Activated naive CD4-positive, alpha-beta T cell treated with anti-CD3 and anti-CD28 coated beads, Interleukin-2, amount 50 U/mL, for 16 hours (primary cell): ENCODE measurements around the gene PSENEN.

ENCODE experiments used
- DNase-seq: peaks from one replicate; pipeline ENCODE4 v3.0.0-alpha.2; 2020

Gene PSENEN

DNA sequence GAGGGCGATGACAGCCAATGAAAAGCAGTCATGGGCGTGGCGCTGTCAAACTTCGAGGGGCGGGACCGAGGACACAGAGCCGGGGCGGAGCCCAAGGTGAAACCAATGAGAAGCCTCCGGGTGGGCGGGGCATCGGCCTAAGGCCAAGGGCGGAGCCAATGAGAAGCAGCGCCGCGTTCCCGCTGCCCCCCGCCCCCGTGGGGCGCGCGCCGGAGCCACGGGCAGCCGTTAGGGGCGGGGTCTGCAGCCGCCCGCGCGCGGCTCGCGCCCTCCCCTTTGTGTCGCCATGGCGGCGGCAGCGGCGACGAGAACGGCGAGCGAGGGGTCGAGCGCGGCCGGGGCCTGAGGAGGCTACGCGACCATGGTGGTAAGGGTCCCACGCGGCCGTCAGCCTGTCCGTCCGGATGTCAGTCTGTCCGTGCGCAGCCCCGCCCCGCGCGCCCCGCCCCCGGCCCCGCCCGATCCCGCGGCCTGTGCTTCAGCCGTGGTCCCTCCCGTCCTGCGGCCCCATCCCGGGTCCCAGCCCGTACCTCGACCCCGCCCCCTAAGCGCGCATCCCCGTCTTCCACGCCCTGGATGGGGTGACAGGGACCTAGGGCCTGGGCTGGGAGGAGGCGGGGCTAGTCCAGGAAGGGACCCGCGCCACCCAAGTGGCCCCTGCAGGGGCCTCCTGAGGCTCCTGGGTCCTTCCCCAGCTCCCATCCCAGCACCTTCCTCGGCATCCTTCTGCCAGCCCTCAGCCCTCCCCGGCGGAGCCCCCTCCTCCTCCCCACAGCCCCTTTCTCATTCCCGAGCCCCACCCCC lies 30.0 kb downstream of the PSENEN start, which contains the start of gene ARHGAP33:
TSS of gene ARHGAP33 (plus strand) at position 267 of the 804 bp plus-strand sequence. CDS start at position 362, 95 bp downstream.
- DNase-seq = peak; percentile 99

- DNase-seq = no peak
These were observed 30.8 kb downstream of the PSENEN start for GRCh38 chr19:35776102-35776788.

- no peak for DNase-seq
These were observed 31.8 kb downstream of the PSENEN start for GRCh38 chr19:35777086-35777841.

GRCh38 chr19:35777961-35778360 lies 32.5 kb downstream of the PSENEN start:
- no peak for DNase-seq

DNA sequence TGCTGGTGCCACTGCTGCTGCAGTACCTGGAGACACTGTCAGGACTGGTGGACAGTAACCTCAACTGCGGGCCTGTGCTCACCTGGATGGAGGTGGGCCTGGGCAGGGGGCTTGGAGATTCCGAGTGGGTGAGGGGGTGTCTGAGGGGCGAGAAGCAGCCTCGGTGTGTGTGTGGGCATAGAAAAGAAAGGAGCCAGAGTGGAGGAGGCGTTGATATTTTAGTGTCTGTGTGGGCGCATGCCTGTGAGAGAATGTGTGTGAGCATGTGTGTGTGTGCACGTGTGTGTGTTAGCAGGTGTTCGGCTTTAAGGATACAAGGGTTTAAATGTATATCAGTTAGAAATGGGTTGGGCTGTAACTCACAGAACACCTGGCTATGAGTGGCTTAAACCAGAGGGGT lies 33.6 kb downstream of the PSENEN start:
- no peak for DNase-seq

- DNase-seq = no peak
These were observed 34.6 kb downstream of the PSENEN start for GRCh38 chr19:35780058-35780457.

- DNase-seq = no peak
These were observed 35.3 kb downstream of the PSENEN start for GRCh38 chr19:35780717-35781116.

- DNase-seq = no peak
These were observed 36.2 kb downstream of the PSENEN start for GRCh38 chr19:35781650-35782049.

DNA sequence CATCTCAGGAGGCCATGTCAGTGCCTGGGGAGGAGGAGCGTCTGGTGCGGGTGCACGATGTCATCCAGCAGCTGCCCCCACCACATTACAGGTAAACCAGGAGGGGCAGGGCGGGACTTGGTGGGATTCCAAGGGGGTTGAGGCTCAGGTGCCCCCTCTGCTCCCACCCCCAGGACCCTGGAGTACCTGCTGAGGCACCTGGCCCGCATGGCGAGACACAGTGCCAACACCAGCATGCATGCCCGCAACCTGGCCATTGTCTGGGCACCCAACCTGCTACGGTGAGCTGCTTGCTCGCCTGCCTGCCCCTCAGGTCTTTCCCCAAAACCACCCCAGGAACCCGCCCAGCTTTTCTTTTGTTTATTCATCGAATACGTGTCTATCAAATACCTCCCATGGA lies 37.1 kb downstream of the PSENEN start:
- no peak for DNase-seq

DNA sequence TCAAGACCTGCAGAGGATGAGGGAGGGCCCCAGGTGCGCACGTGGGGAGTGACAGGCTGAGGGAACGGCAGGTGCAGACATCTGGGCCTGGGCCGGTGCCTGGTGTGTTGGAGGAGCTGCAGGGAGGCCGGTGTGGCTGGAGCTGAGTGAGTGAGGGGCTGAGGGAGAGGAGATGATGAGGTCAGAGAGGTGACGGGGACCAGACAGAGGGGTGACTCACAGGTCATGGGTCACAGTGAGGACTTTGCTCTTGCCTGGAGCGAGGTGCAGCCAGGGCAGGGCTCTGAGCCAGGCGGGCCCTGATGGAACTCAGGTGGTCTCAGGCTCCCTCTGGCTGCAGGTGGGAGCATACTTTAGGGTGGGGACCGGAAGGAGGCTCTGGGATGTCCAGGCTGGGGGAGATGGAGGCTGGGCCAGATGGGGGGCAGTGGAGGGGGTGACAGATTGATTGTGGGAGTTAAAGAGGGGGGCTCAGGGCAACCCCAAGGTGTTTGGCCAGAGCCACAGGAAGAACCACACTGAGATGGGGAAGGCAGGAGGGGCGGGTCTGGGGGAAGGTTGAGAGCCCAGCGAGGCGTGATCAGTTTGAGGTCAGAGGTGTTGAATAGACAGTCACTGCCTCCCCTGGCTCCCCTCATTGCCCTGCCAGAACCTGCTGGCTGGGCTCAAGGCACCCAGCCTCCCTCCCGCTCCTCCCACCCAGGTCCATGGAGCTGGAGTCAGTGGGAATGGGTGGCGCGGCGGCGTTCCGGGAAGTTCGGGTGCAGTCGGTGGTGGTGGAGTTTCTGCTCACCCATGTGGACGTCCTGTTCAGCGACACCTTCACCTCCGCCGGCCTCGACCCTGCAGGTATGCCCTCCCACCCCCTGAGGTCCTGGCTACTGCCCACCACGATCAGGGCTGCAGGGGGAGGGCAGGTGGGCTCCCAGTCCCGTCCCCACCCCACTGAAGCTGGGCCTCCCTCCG lies 38.3 kb downstream of the PSENEN start:
- no peak for DNase-seq

DNA sequence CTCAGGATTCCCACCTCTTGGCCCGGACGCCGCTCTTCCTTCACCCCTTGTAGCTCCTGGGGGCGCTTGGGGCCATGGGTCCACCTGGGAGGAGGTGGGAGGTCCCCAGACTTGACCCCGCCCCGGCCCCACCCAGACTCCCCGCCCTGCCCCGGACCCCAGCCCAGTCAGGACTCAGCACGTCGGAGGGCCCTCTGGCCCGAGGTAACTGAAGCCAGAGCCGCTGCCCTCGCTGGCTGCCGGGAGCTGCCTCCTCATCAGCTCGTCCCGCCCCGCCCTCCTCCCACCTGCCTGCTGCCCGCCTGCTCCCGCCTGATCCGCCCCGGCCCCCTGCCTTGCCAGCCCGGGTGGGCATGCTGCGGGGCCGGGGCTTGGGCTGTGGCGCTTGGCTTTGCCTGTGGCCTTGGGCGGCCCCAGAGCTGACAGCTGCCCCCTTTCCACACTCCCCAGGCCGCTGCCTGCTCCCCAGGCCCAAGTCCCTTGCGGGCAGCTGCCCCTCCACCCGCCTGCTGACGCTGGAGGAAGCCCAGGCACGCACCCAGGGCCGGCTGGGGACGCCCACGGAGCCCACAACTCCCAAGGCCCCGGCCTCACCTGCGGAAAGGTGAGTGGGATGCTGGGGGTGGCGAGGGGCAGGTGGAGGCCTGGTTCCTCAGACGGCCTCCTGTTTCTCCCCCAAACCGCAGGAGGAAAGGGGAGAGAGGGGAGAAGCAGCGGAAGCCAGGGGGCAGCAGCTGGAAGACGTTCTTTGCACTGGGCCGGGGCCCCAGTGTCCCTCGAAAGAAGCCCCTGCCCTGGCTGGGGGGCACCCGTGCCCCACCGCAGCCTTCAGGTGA lies 39.3 kb downstream of the PSENEN start:
- no peak for DNase-seq

DNA sequence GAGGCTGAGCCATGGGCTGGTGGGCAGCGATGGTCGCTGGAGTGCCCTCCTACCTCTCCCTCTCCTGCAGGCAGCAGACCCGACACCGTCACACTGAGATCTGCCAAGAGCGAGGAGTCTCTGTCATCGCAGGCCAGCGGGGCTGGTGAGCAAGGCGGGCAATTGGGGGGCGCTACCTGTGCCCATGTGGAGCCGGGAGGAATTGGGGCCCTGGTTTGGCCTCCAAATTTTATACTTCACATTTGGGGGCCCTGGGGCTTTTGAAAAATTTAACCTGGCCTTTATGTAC lies 39.8 kb downstream of the PSENEN start:
- no peak for DNase-seq

- no peak for DNase-seq
These were observed 41.1 kb downstream of the PSENEN start for GRCh38 chr19:35786299-35787160.

DNA sequence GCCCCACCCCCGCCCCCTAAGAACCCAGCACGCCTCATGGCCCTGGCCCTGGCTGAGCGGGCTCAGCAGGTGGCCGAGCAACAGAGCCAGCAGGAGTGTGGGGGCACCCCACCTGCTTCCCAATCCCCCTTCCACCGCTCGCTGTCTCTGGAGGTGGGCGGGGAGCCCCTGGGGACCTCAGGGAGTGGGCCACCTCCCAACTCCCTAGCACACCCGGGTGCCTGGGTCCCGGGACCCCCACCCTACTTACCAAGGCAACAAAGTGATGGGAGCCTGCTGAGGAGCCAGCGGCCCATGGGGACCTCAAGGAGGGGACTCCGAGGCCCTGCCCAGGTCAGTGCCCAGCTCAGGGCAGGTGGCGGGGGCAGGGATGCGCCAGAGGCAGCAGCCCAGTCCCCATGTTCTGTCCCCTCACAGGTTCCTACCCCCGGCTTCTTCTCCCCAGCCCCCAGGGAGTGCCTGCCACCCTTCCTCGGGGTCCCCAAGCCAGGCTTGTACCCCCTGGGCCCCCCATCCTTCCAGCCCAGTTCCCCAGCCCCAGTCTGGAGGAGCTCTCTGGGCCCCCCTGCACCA lies 41.9 kb downstream of the PSENEN start:
- no peak for DNase-seq

- no peak for DNase-seq
These were observed 42.9 kb downstream of the PSENEN start for GRCh38 chr19:35788205-35788960.

GRCh38 chr19:35789195-35789977 lies 43.9 kb downstream of the PSENEN start:
- DNase-seq = no peak

DNA sequence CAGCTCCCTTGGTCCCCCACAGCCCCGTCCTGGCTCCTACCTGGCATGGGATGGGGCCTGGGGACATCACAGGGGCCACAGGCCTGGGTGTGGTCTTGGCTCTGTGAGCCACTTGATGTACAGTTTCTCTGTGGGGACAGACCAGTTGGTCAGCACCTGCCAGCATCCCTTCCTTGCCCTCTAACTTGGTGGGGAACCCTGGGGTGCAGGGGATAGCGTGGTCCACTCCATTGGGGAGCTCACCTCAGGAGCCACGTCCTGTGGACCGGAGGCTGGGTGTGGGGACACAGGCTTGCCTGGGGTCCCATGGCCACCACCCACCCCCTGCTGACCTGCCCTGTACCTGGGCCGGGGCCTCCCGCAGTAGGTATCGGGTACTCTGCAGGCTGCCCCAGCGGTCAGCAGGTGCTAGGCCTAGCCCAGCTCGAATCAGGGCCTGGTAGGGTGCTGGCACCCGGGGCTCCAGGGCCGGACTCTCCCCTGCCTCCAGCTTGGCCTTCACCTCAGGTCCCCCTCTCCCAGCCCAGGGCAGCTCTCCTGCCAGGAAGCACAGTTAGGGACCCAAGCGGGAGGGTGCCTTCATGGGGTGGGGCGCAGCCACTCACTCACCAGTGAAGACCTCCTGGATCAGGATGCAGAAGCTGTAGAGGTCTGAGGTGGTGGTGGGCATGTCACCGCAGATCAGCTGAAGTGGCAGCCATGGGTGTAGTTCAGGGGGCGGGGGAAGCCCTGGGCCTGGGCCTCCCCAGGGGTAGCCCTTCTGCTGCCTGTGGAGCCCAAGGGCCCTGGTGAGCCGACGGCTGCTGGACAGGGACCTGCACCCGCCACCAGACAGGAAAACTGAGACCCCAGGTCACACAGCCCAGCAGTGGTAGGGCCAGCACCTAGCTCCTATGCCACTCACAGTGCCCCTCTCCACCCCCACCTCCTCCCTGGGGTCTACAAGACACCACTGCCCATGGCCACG lies 44.8 kb downstream of the PSENEN start:
- DNase-seq = no peak
